ENCODE results near the gene PTER. TPM values are rescaled to one million over a fixed set of nuclear protein-coding genes. Genes with fewer than 3 reads are reported as not detected.

PTER gene, protein sequence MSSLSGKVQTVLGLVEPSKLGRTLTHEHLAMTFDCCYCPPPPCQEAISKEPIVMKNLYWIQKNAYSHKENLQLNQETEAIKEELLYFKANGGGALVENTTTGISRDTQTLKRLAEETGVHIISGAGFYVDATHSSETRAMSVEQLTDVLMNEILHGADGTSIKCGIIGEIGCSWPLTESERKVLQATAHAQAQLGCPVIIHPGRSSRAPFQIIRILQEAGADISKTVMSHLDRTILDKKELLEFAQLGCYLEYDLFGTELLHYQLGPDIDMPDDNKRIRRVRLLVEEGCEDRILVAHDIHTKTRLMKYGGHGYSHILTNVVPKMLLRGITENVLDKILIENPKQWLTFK
- total RNA-seq, result 2.6 and 3.1 TPM in 2 replicates
- long read RNA-seq, partial matches to known transcripts, result 0 of 14 reads
- long read RNA-seq, other reads (novel, unspliced or antisense), result 7 of 14 reads

DNA sequence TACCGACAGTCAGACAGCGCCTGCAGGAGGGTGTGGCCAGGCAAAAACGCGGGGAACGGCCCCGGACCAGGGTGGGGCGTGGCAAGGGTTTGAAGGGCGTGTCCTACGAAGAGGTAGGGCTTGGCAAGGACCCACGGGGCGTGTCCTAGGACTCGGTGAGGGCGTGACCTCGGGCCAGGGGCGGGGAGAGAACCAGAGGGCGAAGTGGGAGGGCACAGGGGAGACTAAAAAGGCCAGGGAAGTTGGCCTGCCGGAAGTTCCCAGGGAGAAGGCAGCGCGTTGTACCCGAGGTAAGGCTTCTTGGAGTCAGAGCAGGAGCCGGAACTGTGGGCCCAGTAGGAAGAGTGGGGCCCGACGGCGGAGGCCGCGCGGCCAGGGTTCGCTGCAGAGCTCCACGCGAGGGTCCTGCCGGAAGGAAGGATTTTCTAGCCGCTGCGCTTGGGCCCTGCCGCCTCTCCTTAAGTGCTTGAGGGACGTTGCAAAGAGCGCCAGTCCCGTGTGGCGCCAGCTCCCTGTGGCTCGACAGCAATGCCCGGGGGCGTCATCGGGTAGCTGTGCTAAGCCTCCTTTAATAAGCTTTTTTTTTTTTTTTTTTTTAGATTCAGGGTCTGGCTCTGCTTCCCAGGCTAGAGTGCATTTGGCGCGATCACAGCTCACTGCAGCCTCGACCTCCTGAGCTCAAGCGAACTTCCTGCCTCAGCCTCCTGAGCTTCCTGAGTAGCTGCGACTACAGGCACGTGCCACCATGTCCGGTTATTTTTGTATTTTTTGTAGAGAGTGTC, at the start of gene PTER:
Gene PTER (plus strand): TSS at position 253 of the 782 bp plus-strand sequence. CDS start 47,375 bp downstream, outside the sequence.
- TF ChIP-seq, protein P1, sequence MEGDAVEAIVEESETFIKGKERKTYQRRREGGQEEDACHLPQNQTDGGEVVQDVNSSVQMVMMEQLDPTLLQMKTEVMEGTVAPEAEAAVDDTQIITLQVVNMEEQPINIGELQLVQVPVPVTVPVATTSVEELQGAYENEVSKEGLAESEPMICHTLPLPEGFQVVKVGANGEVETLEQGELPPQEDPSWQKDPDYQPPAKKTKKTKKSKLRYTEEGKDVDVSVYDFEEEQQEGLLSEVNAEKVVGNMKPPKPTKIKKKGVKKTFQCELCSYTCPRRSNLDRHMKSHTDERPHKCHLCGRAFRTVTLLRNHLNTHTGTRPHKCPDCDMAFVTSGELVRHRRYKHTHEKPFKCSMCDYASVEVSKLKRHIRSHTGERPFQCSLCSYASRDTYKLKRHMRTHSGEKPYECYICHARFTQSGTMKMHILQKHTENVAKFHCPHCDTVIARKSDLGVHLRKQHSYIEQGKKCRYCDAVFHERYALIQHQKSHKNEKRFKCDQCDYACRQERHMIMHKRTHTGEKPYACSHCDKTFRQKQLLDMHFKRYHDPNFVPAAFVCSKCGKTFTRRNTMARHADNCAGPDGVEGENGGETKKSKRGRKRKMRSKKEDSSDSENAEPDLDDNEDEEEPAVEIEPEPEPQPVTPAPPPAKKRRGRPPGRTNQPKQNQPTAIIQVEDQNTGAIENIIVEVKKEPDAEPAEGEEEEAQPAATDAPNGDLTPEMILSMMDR (IDR thresholded peaks at IDR 0.05), result no peak
- Mint-ChIP-seq H3K36me3 (ENCODE audit: unreplicated experiment) (no peaks in the 10 kb centered on the region), H3K4me3 (ENCODE audit: unreplicated experiment) (peak within 1 kb of the TSS; percentile 85)

DNA sequence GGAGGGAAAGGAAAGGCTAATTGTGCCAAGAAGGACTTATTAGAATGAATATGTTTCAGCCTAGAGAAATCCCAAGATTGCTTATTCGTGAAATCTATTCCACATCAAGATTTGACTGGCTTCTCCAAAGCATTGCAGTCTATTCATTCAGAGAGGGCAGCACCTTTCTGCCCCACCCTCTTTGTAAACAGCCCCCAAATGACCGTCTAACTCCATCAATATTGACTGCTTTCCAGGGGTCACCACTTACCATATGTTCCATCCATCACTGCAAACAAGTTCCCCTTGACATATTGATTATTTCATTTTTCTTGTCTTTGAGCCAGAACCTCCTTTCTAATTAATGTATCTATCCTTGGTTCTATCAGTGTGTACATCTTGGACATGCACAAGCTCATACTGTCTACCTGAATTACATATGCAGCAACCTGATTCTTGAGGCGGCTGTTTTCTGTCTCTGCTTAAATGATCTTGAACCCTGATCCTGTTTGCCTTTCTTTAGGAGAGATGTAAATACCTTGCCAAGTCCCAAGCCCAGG, 44.2 kb upstream of the PTER start:
- TF ChIP-seq, protein P1 (IDR thresholded peaks at IDR 0.05), result no peak
- Mint-ChIP-seq H3K4me1 (ENCODE audit: unreplicated experiment) (no peaks in the 10 kb centered on the region), H3K4me3 (ENCODE audit: unreplicated experiment) (no peak overlapping the region), H3K36me3 (ENCODE audit: unreplicated experiment) (no peaks in the 10 kb centered on the region), H3K9me3 (ENCODE audit: unreplicated experiment) (no peaks in the 10 kb centered on the region), H3K27me3 (ENCODE audit: unreplicated experiment) (peaks cover 7% of the 10 kb centered on the region), H3K27ac (ENCODE audit: unreplicated experiment) (no peak overlapping the region)
- DNase-seq (ENCODE audit: extremely low spot score, unreplicated experiment), result peak; percentile 5

More for the DNA sequence above, at the start of gene PTER:
- H3K9me3 Mint-ChIP-seq (ENCODE audit: unreplicated experiment), result no peaks in the 10 kb centered on the region
- DNase-seq (ENCODE audit: extremely low spot score, unreplicated experiment), result peak; percentile 91
- H3K4me1 Mint-ChIP-seq (ENCODE audit: unreplicated experiment), result peaks cover 17% of the 10 kb centered on the region
- peaks cover 26% of the 10 kb centered on the region for H3K27me3 Mint-ChIP-seq (ENCODE audit: unreplicated experiment)
- peak within 1 kb of the TSS; percentile 72 for H3K27ac Mint-ChIP-seq (ENCODE audit: unreplicated experiment)

DNA sequence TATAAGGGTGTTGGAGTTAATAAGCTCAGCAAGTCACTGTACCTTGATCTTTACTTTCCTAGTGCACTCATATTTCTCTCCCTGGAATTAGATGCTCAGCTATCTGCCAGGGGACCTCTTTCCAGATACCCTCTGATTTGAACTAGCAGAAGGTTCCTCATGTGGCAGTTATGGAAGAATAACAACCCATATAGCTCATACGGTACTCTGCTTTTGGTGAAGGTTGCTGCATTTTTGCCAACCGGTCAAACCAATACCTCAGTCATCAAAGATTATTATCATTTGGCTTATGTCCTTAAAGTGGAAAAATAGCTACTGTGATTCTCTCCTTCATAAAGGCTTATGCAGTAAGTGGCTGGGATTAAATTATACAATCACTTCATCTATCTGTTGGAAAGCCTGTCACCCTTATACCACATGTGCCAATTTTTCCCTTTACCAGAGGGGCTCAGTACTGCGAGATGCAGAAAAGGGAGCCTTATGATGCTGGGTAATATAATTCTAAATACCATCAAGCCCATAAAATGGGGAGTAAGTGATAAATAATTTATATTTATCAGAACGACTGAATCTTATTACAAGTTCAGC, 43.4 kb upstream of the PTER start:
- Mint-ChIP-seq H3K9me3 (ENCODE audit: unreplicated experiment) (no peaks in the 10 kb centered on the region), H3K27ac (ENCODE audit: unreplicated experiment) (no peak overlapping the region), H3K27me3 (ENCODE audit: unreplicated experiment) (peaks cover 7% of the 10 kb centered on the region), H3K4me1 (ENCODE audit: unreplicated experiment) (no peaks in the 10 kb centered on the region), H3K4me3 (ENCODE audit: unreplicated experiment) (no peak overlapping the region), H3K36me3 (ENCODE audit: unreplicated experiment) (no peaks in the 10 kb centered on the region)
- peak; percentile 2 for DNase-seq (ENCODE audit: extremely low spot score, unreplicated experiment)
- TF ChIP-seq, protein P1 (IDR thresholded peaks at IDR 0.05), result no peak

DNA sequence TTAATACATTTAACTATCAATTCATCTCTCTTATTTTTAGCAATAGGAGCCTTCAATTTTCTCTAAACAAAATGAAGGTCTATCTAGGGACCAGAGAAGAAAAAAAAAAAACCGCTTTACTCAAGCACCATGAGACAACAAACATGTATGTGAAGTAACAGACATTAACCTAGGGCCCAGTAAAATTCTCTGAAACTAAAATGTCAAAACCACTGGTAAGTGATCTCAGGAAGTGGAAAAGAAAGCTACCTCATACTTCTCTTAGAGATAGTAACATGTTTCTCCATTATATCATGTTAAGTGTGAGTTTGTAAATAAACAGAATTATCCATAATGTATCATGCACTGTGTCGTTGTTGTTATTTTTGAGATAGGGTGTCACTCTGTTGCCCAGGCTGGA, 35.4 kb upstream of the PTER start:
- DNase-seq (ENCODE audit: extremely low spot score, unreplicated experiment), result no peak
- Mint-ChIP-seq H3K36me3 (ENCODE audit: unreplicated experiment) (no peaks in the 10 kb centered on the region), H3K9me3 (ENCODE audit: unreplicated experiment) (no peaks in the 10 kb centered on the region), H3K4me3 (ENCODE audit: unreplicated experiment) (no peak overlapping the region), H3K4me1 (ENCODE audit: unreplicated experiment) (no peaks in the 10 kb centered on the region), H3K27ac (ENCODE audit: unreplicated experiment) (no peak overlapping the region), H3K27me3 (ENCODE audit: unreplicated experiment) (no peaks in the 10 kb centered on the region)
- TF ChIP-seq, protein P1 (IDR thresholded peaks at IDR 0.05), result no peak

All from osteocyte (in vitro differentiated cells).